GM19463 (cell line): ENCODE results near the gene INAVA.
"Not testable (repeated sequence)": the region's sequence is repeated elsewhere in the genome, so short reads cannot be mapped to it uniquely, and the experiment has no call there.

Source experiments
- ATAC-seq: cut with Tn5 transposase; IDR thresholded peaks from one replicate; pipeline ENCODE4 v1.9.1; 2021; ENCODE audit warnings: mild to moderate bottlenecking, moderate library complexity; ENCODE audit not compliant: unreplicated experiment

INAVA gene

DNA sequence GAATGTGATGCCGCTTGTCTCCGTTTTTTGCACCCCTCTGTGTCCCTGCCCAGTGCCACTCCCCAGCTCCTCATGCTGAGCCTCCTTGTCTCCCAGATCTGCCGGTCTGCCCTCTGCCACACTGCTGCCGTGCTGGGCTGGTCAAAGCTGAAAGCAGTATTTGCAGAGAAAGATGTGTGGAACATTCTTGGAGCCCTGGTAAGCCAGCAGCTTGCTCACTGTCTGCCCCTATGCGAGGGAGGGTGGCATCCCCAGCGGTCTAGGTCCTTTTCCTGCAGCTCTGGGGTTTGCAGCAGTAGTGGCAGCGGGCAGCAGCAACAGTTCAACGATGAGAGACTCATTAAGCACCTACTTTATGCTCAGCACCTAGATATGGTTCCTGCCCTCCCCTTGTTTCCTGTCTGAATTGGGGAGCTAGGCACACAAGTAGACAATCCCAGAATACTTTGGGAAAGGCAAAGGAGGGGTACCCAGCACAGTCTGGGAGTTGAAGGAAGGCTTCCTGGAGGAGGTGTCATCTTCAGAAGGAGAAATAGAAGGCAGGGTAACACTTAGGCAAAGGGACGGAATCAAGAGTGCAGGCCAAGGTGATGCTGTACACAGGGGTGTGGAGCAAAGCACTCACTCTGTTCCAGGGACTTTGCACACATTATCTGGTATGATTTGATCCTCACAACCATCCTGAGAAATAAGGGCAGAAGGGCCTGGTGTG is 65.7 kb downstream of the INAVA start:
- no peak for ATAC-seq

DNA sequence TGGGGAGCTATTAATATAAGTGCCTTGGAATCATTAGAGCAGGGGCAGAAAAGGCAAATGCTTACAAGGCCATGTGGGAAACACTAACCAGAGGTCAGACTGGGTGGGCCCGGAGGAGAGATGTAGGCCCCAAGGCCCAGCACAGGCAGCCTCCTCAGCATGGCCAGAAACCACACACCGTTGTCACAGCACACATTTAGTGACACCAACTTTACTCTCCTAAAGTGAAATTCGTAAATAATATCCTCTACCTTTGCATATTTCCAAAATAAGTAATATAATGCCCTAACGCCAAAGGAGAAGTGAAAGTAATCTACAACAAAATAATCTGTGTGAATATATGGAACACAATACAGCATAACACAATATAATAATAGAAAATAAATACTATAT is 66.2 kb downstream of the INAVA start:
- ATAC-seq = no peak

DNA sequence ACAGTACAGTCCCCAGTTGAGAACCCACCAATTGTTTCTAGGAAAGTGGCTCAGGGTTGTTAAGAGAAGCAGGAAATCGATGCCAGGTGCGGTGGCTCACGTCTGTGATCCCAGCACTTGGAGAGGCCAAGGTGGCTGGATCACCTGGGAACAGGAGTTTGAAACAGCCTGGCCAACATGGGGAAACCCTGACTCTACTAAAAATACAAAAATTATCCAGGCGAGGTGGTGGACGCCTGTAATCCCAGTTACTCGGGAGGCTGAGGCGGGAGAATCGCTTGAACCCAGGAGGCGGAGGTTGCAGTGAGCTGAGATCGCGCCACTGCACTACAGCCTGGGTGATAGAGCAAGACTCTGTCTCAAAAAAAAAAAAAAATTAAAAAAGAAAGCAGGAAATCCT is 67.5 kb downstream of the INAVA start:
- ATAC-seq = not testable (repeated sequence)

DNA sequence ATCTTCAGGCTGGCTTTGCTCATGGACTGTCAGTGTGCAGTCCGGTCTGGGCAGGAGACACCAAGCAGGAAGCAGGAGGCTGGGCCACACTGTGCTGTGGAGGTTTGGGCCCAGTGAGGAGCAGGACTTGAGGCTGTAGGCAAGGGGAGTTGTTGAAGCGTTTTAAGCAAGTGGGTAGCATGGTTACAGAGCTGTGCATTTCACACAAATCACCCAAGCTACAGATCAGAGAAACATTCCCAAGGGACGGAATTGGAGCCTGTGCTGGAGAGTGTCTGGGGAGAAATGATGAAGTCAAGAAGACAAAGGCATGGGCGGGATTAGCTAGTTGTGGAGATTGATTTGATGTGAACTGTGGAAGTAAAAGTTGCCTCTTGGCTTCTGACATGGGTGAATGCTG is 67.9 kb downstream of the INAVA start:
- ATAC-seq = no peak

DNA sequence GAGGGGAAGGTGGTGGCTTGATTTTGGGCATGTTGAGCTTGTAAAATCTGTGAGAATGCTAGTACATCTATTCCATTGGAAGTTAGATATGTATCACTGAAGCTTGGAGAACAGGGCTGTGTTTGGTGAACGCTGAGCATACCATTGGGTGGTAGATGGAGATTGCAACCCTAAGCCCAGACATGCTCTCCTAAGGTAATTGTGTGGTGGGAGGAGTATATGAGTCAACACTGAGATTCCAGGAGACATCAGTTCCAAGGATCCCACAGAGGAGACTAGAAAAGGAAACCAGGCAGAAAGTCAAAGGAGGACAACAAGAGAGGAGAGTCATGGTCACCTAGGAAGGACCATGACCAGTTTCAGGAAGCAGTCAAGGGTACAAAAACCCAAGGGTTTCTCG is 68.4 kb downstream of the INAVA start:
- no peak for ATAC-seq

DNA sequence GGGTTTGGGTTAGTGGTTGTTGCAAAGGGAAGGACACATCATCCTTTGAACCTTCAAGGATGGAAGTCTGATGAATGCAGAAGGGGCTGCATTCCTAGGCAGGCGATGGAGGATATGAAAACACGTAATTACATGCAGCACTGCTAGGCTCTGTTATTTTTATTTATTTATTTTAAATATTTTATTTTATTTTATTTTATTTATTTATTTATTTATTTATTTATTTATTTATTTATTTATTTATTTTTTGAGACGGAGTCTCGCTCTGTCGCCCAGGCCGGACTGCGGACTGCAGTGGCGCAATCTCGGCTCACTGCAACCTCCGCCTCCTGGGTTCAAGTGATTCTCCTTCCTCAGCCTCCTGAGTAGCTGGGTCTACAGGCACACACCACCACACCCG is 69.2 kb downstream of the INAVA start:
- ATAC-seq = not testable (repeated sequence)
